A549 (cell line): ENCODE data around the gene SLC49A3.
"Not testable (repeated sequence)": the region's sequence is repeated elsewhere in the genome, so short reads cannot be mapped to it uniquely, and the experiment has no call there.

Experiments used
- BCL3 ChIP-seq: fragments of >200 bp; sonication (Bioruptor Twin); formaldehyde crosslinking; IDR thresholded peaks from 3 replicates; pipeline ENCODE4 v1.6.1; 2016
- CEBPB ChIP-seq, 2 experiments: fragments of >200 bp in 1 of 2; sonication (Bioruptor Twin) in 1 of 2; formaldehyde crosslinking in 1 of 2; IDR thresholded peaks; 2 replicates each; pipeline ENCODE4 v1.6.1; 2012 to 2016
- CHD2 ChIP-seq: fragments of 150-350 bp; IDR thresholded peaks from 2 replicates; pipeline ENCODE4 v1.6.1; 2014; ENCODE audit warnings: low read length; ENCODE audit not compliant: partially characterized antibody
- CTCF ChIP-seq: fragments of >200 bp; sonication (Bioruptor Twin); formaldehyde crosslinking; IDR thresholded peaks from 3 replicates; pipeline ENCODE4 v1.5.1; 2016
- E2F6 ChIP-seq: IDR thresholded peaks from 2 replicates; pipeline ENCODE4 v1.6.1; 2012; ENCODE audit warnings: low read depth, borderline replicate concordance
- ESRRA ChIP-seq: fragments of 150-350 bp; IDR thresholded peaks from 2 replicates; pipeline ENCODE4 v1.6.1; 2014; ENCODE audit warnings: mild to moderate bottlenecking, low read length, borderline replicate concordance
- MAX ChIP-seq: IDR thresholded peaks from 2 replicates; pipeline ENCODE4 v1.6.1; 2012
- POLR2A ChIP-seq: IDR thresholded peaks from 2 replicates; pipeline ENCODE4 v1.6.1; 2012; ENCODE audit warnings: mild to moderate bottlenecking, low read length
- RAD21 ChIP-seq, 2 experiments: fragments of >200 bp in 1 of 2; sonication (Bioruptor Twin) in 1 of 2; formaldehyde crosslinking in 1 of 2; IDR thresholded peaks in 1 of 2; conservative IDR thresholded peaks in 1 of 2; 2 replicates in 1 of 2; 3 replicates in 1 of 2; pipeline ENCODE4 v1.6.1; 2012 to 2018; ENCODE audit warnings: inconsistent platforms in 1 of 2
- RARB ChIP-seq: fragments of 250-450 bp; sonication (Bioruptor Pico); IDR thresholded peaks from 2 replicates; pipeline ENCODE4 v1.8.0; 2021; ENCODE audit warnings: mild to moderate bottlenecking, moderate library complexity
- RFX5 ChIP-seq: fragments of 450-650 bp; IDR thresholded peaks from 2 replicates; pipeline ENCODE4 v1.7.1; 2014; ENCODE audit warnings: antibody characterized with exemption, mild to moderate bottlenecking, moderate library complexity
- ZNF302 ChIP-seq: fragments of 250-450 bp; sonication (Bioruptor Pico); IDR thresholded peaks from 2 replicates; pipeline ENCODE4 v1.9.0; 2021; ENCODE audit warnings: inconsistent platforms, mild to moderate bottlenecking, moderate library complexity
- TF ChIP-seq, protein P1 (sequence below): fragments of 200-600 bp; sonication (generic); IDR thresholded peaks from 2 replicates; pipeline ENCODE4 v1.6.1; 2016; ENCODE audit warnings: antibody characterized with exemption, mild to moderate bottlenecking, moderate library complexity

- not testable (repeated sequence) for TF ChIP-seq CHD2; CTCF; RFX5; RAD21 (conservative IDR thresholded peaks at IDR 0.05 in 1 of 2, IDR thresholded peaks at IDR 0.05 in 1 of 2); ZNF302 (CRISPR knock-in tag); POLR2A; ESRRA; RARB; MAX; CEBPB (IDR thresholded peaks at IDR 0.05); BCL3; E2F6
- TF ChIP-seq, protein P1, sequence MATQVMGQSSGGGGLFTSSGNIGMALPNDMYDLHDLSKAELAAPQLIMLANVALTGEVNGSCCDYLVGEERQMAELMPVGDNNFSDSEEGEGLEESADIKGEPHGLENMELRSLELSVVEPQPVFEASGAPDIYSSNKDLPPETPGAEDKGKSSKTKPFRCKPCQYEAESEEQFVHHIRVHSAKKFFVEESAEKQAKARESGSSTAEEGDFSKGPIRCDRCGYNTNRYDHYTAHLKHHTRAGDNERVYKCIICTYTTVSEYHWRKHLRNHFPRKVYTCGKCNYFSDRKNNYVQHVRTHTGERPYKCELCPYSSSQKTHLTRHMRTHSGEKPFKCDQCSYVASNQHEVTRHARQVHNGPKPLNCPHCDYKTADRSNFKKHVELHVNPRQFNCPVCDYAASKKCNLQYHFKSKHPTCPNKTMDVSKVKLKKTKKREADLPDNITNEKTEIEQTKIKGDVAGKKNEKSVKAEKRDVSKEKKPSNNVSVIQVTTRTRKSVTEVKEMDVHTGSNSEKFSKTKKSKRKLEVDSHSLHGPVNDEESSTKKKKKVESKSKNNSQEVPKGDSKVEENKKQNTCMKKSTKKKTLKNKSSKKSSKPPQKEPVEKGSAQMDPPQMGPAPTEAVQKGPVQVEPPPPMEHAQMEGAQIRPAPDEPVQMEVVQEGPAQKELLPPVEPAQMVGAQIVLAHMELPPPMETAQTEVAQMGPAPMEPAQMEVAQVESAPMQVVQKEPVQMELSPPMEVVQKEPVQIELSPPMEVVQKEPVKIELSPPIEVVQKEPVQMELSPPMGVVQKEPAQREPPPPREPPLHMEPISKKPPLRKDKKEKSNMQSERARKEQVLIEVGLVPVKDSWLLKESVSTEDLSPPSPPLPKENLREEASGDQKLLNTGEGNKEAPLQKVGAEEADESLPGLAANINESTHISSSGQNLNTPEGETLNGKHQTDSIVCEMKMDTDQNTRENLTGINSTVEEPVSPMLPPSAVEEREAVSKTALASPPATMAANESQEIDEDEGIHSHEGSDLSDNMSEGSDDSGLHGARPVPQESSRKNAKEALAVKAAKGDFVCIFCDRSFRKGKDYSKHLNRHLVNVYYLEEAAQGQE, result not testable (repeated sequence)
Observed at GRCh38 chr4:669806-670559, 19.0 kb downstream of the SLC49A3 start.
